NCI-H2227 treated with DMSO at 0.1 percent for 48 hours (cell line): Measurements from ENCODE around the gene ZNF804A.

Source experiments
- DNase-seq: peaks from one replicate; lab custom pipeline; 2025; lab: John Stamatoyannopoulos, UW

ZNF804A gene

GRCh38 chr2:184598316-184599053, at the start of gene ZNF804A:
TSS of gene ZNF804A (plus strand) at chr2:184598529. CDS start at chr2:184598960, 431 bp downstream.
- DNase-seq: peak; percentile 76

DNA sequence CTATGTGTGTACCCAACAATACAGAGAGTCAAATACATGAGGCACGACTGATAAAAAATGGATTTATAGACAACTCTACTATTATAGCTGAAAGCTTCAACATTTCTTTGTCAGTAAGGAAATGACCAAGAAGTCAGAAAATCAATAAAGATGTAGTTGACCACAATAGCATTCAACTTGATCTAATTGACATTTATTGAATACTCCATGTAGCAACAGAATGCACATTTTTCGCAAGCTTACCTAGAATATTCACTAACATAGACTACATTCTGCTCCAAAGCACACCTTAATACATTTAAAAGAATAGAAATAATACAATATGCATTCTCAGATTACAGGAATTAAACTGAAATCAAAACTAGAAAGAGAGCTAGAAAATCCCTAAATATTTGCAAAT, 49.2 kb upstream of the ZNF804A start:
- DNase-seq: no peak

- DNase-seq: no peak
These were observed 46.7 kb upstream of the ZNF804A start for GRCh38 chr2:184551626-184552025.

DNA sequence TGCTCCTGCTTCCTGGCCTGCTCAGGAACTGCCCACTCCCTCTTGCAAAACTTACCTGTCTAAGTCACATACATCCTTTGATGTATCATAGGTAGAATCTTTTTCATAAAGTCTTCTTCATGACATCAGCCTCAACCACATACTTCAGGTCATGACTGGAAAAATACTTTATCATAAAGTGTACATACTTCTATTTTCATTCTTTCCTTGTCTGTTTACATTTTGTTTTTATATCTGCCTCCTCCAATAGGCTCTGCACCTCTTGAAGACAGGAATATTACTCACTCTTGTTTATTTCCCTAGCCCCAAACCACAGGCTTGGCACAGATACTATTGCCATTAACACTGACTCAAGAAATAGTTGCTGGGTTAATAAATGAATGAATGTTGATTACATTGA, 43.6 kb upstream of the ZNF804A start:
- DNase-seq: no peak

GRCh38 chr2:184555352-184555751, 43.0 kb upstream of the ZNF804A start:
- DNase-seq: no peak

DNA sequence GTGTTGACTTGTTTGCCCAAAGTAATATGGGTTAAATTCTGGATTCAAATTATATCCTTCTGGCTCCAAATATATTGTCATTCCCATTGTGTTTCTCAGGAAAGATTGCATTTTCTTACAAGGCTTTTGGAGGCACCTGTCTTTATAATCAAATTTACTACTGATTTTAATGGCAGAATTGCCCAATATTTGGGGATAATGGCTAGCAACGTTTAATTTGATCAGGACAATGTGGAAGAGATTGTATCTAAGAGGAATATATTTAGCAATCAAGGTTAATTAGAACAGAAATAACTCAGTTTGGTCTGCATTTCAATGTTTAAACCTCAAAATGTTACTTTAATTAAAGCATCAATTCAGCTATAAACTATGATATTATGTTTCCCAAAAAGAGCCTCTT, 41.7 kb upstream of the ZNF804A start:
- DNase-seq: no peak

GRCh38 chr2:184558713-184559464, 39.4 kb upstream of the ZNF804A start:
- no peak for DNase-seq

DNA sequence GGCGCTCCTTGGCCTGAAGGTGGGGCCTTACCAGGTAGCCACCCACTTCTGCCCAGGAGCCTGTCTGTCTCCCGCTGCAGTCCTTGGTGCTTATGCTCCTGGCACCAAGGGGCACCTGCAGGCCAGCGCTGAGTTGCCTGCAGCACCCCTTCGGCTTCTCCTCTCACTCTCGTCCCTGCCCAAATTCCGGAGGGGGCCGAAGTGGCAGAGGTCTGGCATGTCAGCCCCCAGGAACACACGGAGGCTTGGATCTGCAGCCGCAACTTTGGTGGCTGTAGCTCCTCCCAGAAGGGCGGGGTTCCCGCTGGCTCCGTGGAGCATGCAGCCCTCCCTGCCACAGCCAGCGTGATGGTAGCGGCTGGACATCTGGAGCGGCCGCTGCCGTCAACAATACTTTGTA, 37.7 kb upstream of the ZNF804A start:
- no peak for DNase-seq

DNA sequence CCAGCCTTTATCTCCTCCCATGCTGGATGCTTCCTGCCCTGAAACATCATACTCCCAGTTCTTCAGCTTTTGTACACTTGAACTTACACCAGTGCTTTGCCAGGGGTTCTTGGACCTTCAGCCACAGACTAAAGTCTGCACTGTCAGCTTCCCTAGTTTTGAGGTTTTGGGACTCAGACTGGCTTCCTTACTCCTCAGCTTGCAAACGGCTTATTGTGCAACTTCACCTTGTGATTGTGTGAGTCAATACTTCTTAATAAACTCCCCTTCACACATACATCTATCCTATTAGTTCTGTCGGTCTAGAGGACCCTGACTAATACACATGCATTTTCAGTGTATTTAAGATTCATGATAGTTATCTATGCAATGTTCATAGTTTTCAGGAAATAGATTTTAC, 35.8 kb upstream of the ZNF804A start:
- DNase-seq: no peak

GRCh38 chr2:184564092-184564491, 34.2 kb upstream of the ZNF804A start:
- DNase-seq: no peak

- no peak for DNase-seq
These were observed 31.6 kb upstream of the ZNF804A start for GRCh38 chr2:184566716-184567115.

GRCh38 chr2:184577056-184577455, 21.3 kb upstream of the ZNF804A start:
- DNase-seq: no peak

GRCh38 chr2:184577743-184578142, 20.6 kb upstream of the ZNF804A start:
- no peak for DNase-seq

- DNase-seq: no peak
These were observed 19.1 kb upstream of the ZNF804A start for GRCh38 chr2:184579226-184579625.

- DNase-seq: no peak
These were observed 16.9 kb upstream of the ZNF804A start for GRCh38 chr2:184581391-184581790.

DNA sequence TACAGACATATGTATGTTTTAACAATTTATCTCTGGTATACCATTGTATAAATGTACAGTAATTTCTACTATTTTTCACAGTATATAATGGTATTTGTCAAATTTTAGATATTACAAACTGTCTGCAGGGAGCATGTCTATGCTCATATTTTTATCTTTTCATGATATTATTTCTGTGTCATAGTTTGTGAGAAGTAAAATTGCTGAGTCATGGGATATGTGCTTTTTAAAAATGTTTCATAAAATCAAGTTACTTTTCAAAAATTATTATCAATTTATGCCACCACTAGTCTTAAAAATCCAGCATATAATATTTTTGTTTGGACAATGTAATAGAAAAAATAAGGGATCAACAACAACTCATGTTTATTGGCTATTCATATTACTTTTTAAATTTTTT, 9.1 kb upstream of the ZNF804A start:
- no peak for DNase-seq

DNA sequence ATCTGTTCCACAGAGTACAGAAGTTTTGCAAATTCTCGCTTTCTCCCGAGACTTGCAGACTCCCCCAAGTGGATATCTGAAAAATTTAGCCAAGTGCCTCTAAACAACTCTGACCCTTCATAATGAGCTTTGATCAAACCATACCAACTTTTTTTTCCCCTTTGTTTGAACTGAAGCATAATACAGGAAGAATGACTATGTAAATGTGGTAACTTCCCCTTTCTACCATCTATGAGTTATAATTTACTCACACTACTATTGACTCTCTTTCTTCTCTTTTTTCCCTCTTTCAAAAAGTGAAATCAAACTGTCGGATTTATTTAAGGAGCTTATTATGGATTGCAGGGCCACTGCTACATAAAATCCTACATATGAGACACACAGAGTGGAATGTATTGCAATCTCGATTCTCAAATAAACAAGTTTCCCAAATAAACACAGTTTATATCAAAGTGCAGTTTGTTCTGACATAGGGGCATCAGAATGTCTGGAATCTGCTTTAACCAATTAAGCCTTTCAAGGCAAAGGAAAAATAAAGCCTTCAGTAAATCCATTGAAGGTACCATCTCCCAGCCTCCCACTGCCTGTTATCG, 1.4 kb upstream of the ZNF804A start:
- no peak for DNase-seq

- DNase-seq: peak; percentile 53
These were observed 748 bp upstream of the ZNF804A start for GRCh38 chr2:184597571-184597991.

GRCh38 chr2:184598002-184598315, 370 bp upstream of the ZNF804A start:
- no peak for DNase-seq

DNA sequence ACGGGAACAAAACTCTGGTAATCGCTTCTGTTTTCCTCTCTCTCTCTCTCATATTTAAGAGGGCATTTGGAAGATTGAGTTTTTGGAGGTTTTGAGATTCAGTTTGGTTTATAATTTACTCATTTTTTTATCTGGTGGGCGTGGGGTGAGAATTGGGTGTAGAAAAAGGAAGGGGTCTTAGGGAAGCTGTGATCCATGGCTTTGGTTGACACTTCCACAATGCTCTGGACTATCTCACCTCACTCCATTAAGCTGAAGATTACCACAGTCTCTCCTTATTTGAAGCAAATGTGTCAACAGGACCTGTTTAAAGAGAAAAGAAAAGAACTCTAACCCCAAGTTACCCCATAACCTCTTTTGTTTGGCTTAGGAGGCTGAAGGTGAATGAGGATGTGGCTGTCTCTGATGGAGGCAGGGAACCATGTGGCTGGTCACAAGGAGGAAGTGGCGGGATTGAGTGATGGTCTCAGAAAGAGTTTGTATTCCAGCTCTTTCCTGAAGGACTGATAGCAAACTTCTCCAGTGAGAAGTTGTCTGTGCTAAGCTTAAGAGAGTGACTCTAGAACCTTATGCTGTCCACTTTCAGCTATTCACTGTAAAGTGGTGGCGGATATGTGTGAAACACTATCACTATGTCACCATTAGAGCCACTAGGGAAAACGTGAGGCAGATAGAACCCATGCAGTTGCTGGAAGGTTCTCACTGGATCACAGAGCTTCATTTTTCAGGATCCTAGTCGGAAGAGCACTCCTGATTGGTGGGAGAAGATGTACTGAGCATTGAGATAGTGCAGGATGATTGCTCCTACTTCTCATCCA, 934 bp downstream of the ZNF804A start:
- DNase-seq: no peak

- no peak for DNase-seq
These were observed 1.5 kb downstream of the ZNF804A start for GRCh38 chr2:184599872-184600222.

- no peak for DNase-seq
These were observed 4.4 kb downstream of the ZNF804A start for GRCh38 chr2:184602734-184603133.

DNA sequence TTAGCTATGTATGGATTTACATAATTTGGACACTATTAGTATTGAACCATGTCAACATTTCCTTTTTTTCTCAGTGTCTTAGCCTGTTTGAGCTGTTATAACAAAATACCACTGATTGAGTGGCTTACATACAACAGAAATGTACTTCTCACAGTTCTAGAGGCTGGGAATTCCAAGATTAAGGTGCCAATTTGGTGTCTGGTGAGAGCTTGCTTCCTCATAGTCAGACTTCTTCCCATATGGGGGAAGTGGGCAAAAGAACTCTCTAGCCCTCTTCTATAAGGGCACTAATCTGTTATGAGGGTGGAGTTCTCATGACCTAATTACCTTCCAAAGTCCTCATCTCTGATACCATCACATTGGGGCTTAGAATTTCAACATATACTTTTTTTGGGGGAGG, 12.6 kb downstream of the ZNF804A start:
- DNase-seq: no peak
